ENCODE results near the gene ARRDC4. TPM values are rescaled to one million over a fixed set of nuclear protein-coding genes. Genes with fewer than 3 reads are reported as not detected.

Gene ARRDC4
- total and polyA plus RNA-seq, 2 of the 4 experiments (the other 2 are of a cell fraction): 5.3 to 9.1 TPM

- BruUV-seq (replicated peaks): no TSS peak
- Histone ChIP-seq H3K36me3 (ENCODE audit: control insufficient read depth, insufficient read depth, low read length) (no peaks in the 10 kb centered on the region), H3K56ac (ENCODE audit: extremely low read depth, insufficient read depth, low read length) (no peak overlapping the region), H3K27me3 (ENCODE audit: control insufficient read depth, insufficient read depth, low read length) (no peaks in the 10 kb centered on the region), H3K23ac (ENCODE audit: low read depth, low read length) (no peak overlapping the region), H3K18ac (ENCODE audit: low read depth, low read length) (no peak overlapping the region), H3K4me2 (ENCODE audit: low read depth, low read length) (no peak overlapping the region), H3K4me1 (ENCODE audit: control insufficient read depth, insufficient read depth, low read length) (no peaks in the 10 kb centered on the region), H2AFZ (replicated peaks; ENCODE audit: low read length, poor library complexity) (no peak overlapping the region), H3K27ac (ENCODE audit: insufficient read depth, low read length) (no peak overlapping the region), H2BK20ac (ENCODE audit: low read depth, low read length) (no peak overlapping the region), H3K4ac (ENCODE audit: low read depth, low read length) (no peak overlapping the region), H4K91ac (ENCODE audit: insufficient read depth, low read depth, low read length) (no peak overlapping the region), H2BK5ac (ENCODE audit: low read depth, low read length, poor library complexity, severe bottlenecking) (no peak overlapping the region), H3K9ac (ENCODE audit: low read depth, low read length) (no peak overlapping the region), H4K8ac (ENCODE audit: low read depth in 2 of 2, low read length in 2 of 2) (no peak overlapping the region), H4K20me1 (ENCODE audit: insufficient read depth, low read length) (no peaks in the 10 kb centered on the region), H4K5ac (ENCODE audit: low read depth, low read length) (no peak overlapping the region), H3K14ac (replicated peaks; ENCODE audit: low read depth, low read length) (no peak overlapping the region), H3K4me3 (ENCODE audit: insufficient read depth, low read depth, low read length) (no peak overlapping the region), H3K79me1 (ENCODE audit: low read depth in 1 of 2, low read length in 2 of 2) (no peaks in the 10 kb centered on the region), H2BK120ac (ENCODE audit: low read depth, low read length) (no peak overlapping the region), H3K9me3 (ENCODE audit: control insufficient read depth, insufficient read depth, low read length) (peaks cover 3% of the 10 kb centered on the region), H2AK5ac (ENCODE audit: low read depth, low read length) (no peak overlapping the region), H2BK15ac (ENCODE audit: low read depth, low read length) (no peak overlapping the region), H3K9me1 (ENCODE audit: insufficient read depth, low read length) (no peaks in the 10 kb centered on the region), H2AK9ac (replicated peaks; ENCODE audit: low read depth, low read length, poor library complexity) (no peak overlapping the region)
- no peak for DNase-seq
- ChIA-PET POLR2A (ENCODE audit: unreplicated experiment) (no interaction called here), CTCF (no interaction called here)
- in situ Hi-C loops (cut with MboI; ENCODE audit: low sequenced_read_pairs) (no loop called here), dilution Hi-C loops (cut with HindIII; ENCODE audit: low sequenced_read_pairs, unreplicated experiment) (no loop called here), intact Hi-C loops (cut with micrococcal nuclease) (no loop called here)
- TF ChIP-seq CTCF (conservative IDR thresholded peaks at IDR 0.05; ENCODE audit: low read depth, low read length) (no peak), RAD21 (IDR thresholded peaks at IDR 0.05; ENCODE audit: low read length) (no peak), MXI1 (IDR thresholded peaks at IDR 0.05; ENCODE audit: borderline replicate concordance, low read depth, low read length) (no peak), MAZ (IDR thresholded peaks at IDR 0.05; ENCODE audit: borderline replicate concordance, low read depth, low read length) (no peak), POLR2A (IDR thresholded peaks at IDR 0.05; ENCODE audit: low read depth, low read length) (no peak), CHD1 (IDR thresholded peaks at IDR 0.05; ENCODE audit: low read depth, low read length) (no peak), BHLHE40 (IDR thresholded peaks at IDR 0.05; ENCODE audit: low read depth, low read length) (no peak), RFX5 (IDR thresholded peaks at IDR 0.05; ENCODE audit: low read depth, low read length) (no peak), CEBPB (IDR thresholded peaks at IDR 0.05; ENCODE audit: low read depth, low read length) (no peak), USF2 (IDR thresholded peaks at IDR 0.05; ENCODE audit: low read depth, low read length) (no peak), MAFK (IDR thresholded peaks at IDR 0.05; ENCODE audit: low read depth, low read length) (no peak), RCOR1 (IDR thresholded peaks at IDR 0.05; ENCODE audit: insufficient replicate concordance, low read length) (no peak), SMC3 (IDR thresholded peaks at IDR 0.05; ENCODE audit: low read depth, low read length) (no peak)
- no peak for ATAC-seq (ENCODE audit: low read depth)
- WGBS, 2 experiments (ENCODE audit: extremely low coverage in 2 of 2, insufficient read length in 1 of 2): no CpG with 5 or more reads among the region's 5 CpGs
Observed at GRCh38 chr15:98012354-98012753, 51.9 kb downstream of the ARRDC4 start.

Data from IMR-90 (cell line).